ENCODE data around the gene GUCY1A1.

GUCY1A1 gene

GRCh38 chr4:155759372-155760252 is 93.0 kb downstream of the GUCY1A1 start:
- H2BK120ac ChIP-seq (ENCODE audit: low read depth, low read length) = no peak overlapping the region
- H3K4ac ChIP-seq (ENCODE audit: low read depth, low read length) = no peak overlapping the region
- H3K56ac ChIP-seq (ENCODE audit: low read length) = peak overlapping the region; percentile 58
- peak overlapping the region; percentile 53 for H3K4me2 ChIP-seq (ENCODE audit: low read length)
- no peak overlapping the region for H2BK15ac ChIP-seq (replicated peaks; ENCODE audit: low read depth)
- H3K18ac ChIP-seq (ENCODE audit: low read length) = no peak overlapping the region
- no peak overlapping the region for H4K8ac ChIP-seq (ENCODE audit: low read depth, low read length)
- H3K4me1 ChIP-seq (ENCODE audit: control insufficient read depth, low read depth, low read length) = no peaks in the 10 kb centered on the region
- no peaks in the 10 kb centered on the region for H3K79me2 ChIP-seq (ENCODE audit: control insufficient read depth, insufficient read depth, low read length)
- peak overlapping the region; percentile 53 for H3K9ac ChIP-seq (ENCODE audit: low read length)
- H3K27me3 ChIP-seq (ENCODE audit: insufficient read depth, low read length, poor library complexity) = no peaks in the 10 kb centered on the region
- no peaks in the 10 kb centered on the region for H3K79me1 ChIP-seq (ENCODE audit: low read length)
- H3K4me3 ChIP-seq (ENCODE audit: low read length) = peak overlapping the region; percentile 25
- peak; percentile 36 for DNase-seq
- no peak overlapping the region for H2BK5ac ChIP-seq (ENCODE audit: low read length)
- H3K27ac ChIP-seq (ENCODE audit: low read depth, low read length) = no peak overlapping the region
- H4K5ac ChIP-seq (ENCODE audit: low read length) = no peak overlapping the region
- WGBS (ENCODE audit: extremely low coverage, insufficient coverage, low lambda C conversion rate) = no CpG with 5 or more reads among the region's 77 CpGs
- no peak overlapping the region for H2AK5ac ChIP-seq (ENCODE audit: low read length)
- H3K36me3 ChIP-seq (ENCODE audit: control insufficient read depth, insufficient read depth, low read length) = no peaks in the 10 kb centered on the region
- H3K23ac ChIP-seq (ENCODE audit: low read length) = peak overlapping the region; percentile 80

DNA sequence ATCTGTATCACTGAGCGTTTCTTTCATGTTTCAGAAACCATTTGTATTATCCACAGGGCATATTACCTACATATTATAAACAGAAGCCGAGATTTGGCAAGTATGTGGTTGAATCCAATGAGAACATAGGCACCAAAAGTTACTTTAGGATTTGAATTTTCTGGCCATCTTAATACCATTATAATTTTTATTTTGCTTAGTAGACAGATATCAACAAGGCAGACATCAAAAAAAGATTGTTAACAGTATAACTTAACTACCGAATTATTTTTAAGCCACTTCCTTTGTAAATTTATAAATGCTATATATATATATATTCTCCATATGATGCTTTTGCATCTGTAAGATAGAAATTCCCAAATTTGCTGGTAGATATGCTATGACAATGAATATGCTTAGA is 94.4 kb downstream of the GUCY1A1 start:
- Histone ChIP-seq H3K27ac (ENCODE audit: low read depth, low read length) (no peak overlapping the region), H2AK5ac (ENCODE audit: low read length) (no peak overlapping the region), H2BK5ac (ENCODE audit: low read length) (no peak overlapping the region), H3K4ac (ENCODE audit: low read depth, low read length) (no peak overlapping the region), H3K79me2 (ENCODE audit: control insufficient read depth, insufficient read depth, low read length) (no peaks in the 10 kb centered on the region), H3K56ac (ENCODE audit: low read length) (no peak overlapping the region), H3K36me3 (ENCODE audit: control insufficient read depth, insufficient read depth, low read length) (no peaks in the 10 kb centered on the region), H4K8ac (ENCODE audit: low read depth, low read length) (no peak overlapping the region), H3K23ac (ENCODE audit: low read length) (no peak overlapping the region), H3K4me3 (ENCODE audit: low read length) (no peak overlapping the region), H3K79me1 (ENCODE audit: low read length) (no peaks in the 10 kb centered on the region), H2BK120ac (ENCODE audit: low read depth, low read length) (no peak overlapping the region), H3K27me3 (ENCODE audit: insufficient read depth, low read length, poor library complexity) (no peaks in the 10 kb centered on the region), H4K5ac (ENCODE audit: low read length) (no peak overlapping the region), H3K4me2 (ENCODE audit: low read length) (no peak overlapping the region), H2BK15ac (replicated peaks; ENCODE audit: low read depth) (no peak overlapping the region), H3K9ac (ENCODE audit: low read length) (no peak overlapping the region), H3K4me1 (ENCODE audit: control insufficient read depth, low read depth, low read length) (no peaks in the 10 kb centered on the region), H3K18ac (ENCODE audit: low read length) (no peak overlapping the region)
- WGBS (ENCODE audit: extremely low coverage, insufficient coverage, low lambda C conversion rate) = no CpG with 5 or more reads among the region's 3 CpGs
- no peak for DNase-seq

DNA sequence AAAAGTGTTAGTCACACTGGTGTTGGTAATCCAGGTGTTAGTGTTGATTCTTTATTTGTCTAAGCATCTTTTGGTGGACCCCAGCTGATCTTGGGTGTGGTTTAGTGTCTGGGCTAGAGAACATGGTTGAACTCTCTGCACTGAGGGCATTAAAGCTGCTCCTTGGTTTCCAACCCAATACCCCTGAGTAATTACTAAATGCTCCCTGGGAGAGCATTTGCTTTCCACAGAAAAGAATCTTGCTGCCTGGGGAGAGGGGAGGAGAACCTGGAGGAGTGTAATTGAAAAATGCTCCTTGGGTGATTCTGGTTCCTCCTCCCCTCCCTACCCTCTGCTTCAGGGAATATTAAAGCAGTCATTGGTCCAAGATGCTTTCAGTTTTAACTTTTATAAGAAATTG is 95.3 kb downstream of the GUCY1A1 start:
- Histone ChIP-seq H4K8ac (ENCODE audit: low read depth, low read length) (no peak overlapping the region), H4K5ac (ENCODE audit: low read length) (no peak overlapping the region), H3K4ac (ENCODE audit: low read depth, low read length) (no peak overlapping the region), H3K56ac (ENCODE audit: low read length) (no peak overlapping the region), H2AK5ac (ENCODE audit: low read length) (no peak overlapping the region), H3K79me2 (ENCODE audit: control insufficient read depth, insufficient read depth, low read length) (no peaks in the 10 kb centered on the region), H3K4me3 (ENCODE audit: low read length) (no peak overlapping the region), H3K23ac (ENCODE audit: low read length) (no peak overlapping the region), H3K9ac (ENCODE audit: low read length) (no peak overlapping the region), H3K27me3 (ENCODE audit: insufficient read depth, low read length, poor library complexity) (no peaks in the 10 kb centered on the region), H3K18ac (ENCODE audit: low read length) (no peak overlapping the region), H3K27ac (ENCODE audit: low read depth, low read length) (no peak overlapping the region), H2BK120ac (ENCODE audit: low read depth, low read length) (no peak overlapping the region), H2BK15ac (replicated peaks; ENCODE audit: low read depth) (no peak overlapping the region), H3K4me1 (ENCODE audit: control insufficient read depth, low read depth, low read length) (no peaks in the 10 kb centered on the region), H2BK5ac (ENCODE audit: low read length) (no peak overlapping the region), H3K36me3 (ENCODE audit: control insufficient read depth, insufficient read depth, low read length) (no peaks in the 10 kb centered on the region), H3K4me2 (ENCODE audit: low read length) (no peak overlapping the region), H3K79me1 (ENCODE audit: low read length) (no peaks in the 10 kb centered on the region)
- peak; percentile 43 for DNase-seq

- no peaks in the 10 kb centered on the region for H3K79me1 ChIP-seq (ENCODE audit: low read length)
- no peak overlapping the region for H3K4me2 ChIP-seq (ENCODE audit: low read length)
- H2AK5ac ChIP-seq (ENCODE audit: low read length) = no peak overlapping the region
- H3K4me1 ChIP-seq (ENCODE audit: control insufficient read depth, low read depth, low read length) = no peaks in the 10 kb centered on the region
- no peak overlapping the region for H2BK15ac ChIP-seq (replicated peaks; ENCODE audit: low read depth)
- H3K4ac ChIP-seq (ENCODE audit: low read depth, low read length) = no peak overlapping the region
- H4K5ac ChIP-seq (ENCODE audit: low read length) = no peak overlapping the region
- no peak overlapping the region for H3K23ac ChIP-seq (ENCODE audit: low read length)
- H2BK120ac ChIP-seq (ENCODE audit: low read depth, low read length) = no peak overlapping the region
- no peak overlapping the region for H3K4me3 ChIP-seq (ENCODE audit: low read length)
- H4K8ac ChIP-seq (ENCODE audit: low read depth, low read length) = no peak overlapping the region
- H3K79me2 ChIP-seq (ENCODE audit: control insufficient read depth, insufficient read depth, low read length) = no peaks in the 10 kb centered on the region
- no peak for DNase-seq
- H2BK5ac ChIP-seq (ENCODE audit: low read length) = no peak overlapping the region
- no peaks in the 10 kb centered on the region for H3K36me3 ChIP-seq (ENCODE audit: control insufficient read depth, insufficient read depth, low read length)
- H3K18ac ChIP-seq (ENCODE audit: low read length) = no peak overlapping the region
- no peaks in the 10 kb centered on the region for H3K27me3 ChIP-seq (ENCODE audit: insufficient read depth, low read length, poor library complexity)
- H3K27ac ChIP-seq (ENCODE audit: low read depth, low read length) = no peak overlapping the region
- no peak overlapping the region for H3K9ac ChIP-seq (ENCODE audit: low read length)
- no peak overlapping the region for H3K56ac ChIP-seq (ENCODE audit: low read length)
Observed at GRCh38 chr4:155762334-155762733, 95.7 kb downstream of the GUCY1A1 start.

DNA sequence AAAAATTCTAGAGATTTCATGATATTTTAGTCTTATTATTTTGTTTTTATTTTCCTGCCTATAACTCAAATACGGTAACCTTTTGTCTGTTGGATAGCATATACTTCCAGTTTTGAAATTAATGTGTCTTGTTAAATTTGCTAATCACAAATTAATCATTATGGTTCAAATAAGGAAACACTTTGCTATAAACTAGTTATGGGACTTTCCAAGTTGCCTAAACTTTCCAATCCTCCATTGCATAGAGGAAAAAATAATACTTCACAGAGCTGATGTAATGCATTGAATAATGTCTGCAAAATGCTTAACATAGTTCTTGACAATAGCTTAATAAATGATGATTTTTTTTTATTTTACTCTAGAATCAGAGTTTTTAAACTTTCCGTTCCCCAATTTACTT is 96.9 kb downstream of the GUCY1A1 start:
- H2BK15ac ChIP-seq (replicated peaks; ENCODE audit: low read depth) = no peak overlapping the region
- no peak overlapping the region for H2AK5ac ChIP-seq (ENCODE audit: low read length)
- no peak overlapping the region for H3K56ac ChIP-seq (ENCODE audit: low read length)
- H3K18ac ChIP-seq (ENCODE audit: low read length) = no peak overlapping the region
- no peak overlapping the region for H3K4me2 ChIP-seq (ENCODE audit: low read length)
- WGBS (ENCODE audit: extremely low coverage, insufficient coverage, low lambda C conversion rate) = no CpG with 5 or more reads among the region's 2 CpGs
- H3K79me1 ChIP-seq (ENCODE audit: low read length) = no peaks in the 10 kb centered on the region
- no peak overlapping the region for H4K8ac ChIP-seq (ENCODE audit: low read depth, low read length)
- H2BK120ac ChIP-seq (ENCODE audit: low read depth, low read length) = no peak overlapping the region
- H3K79me2 ChIP-seq (ENCODE audit: control insufficient read depth, insufficient read depth, low read length) = no peaks in the 10 kb centered on the region
- DNase-seq = no peak
- H3K36me3 ChIP-seq (ENCODE audit: control insufficient read depth, insufficient read depth, low read length) = no peaks in the 10 kb centered on the region
- no peak overlapping the region for H3K27ac ChIP-seq (ENCODE audit: low read depth, low read length)
- no peak overlapping the region for H3K4me3 ChIP-seq (ENCODE audit: low read length)
- no peak overlapping the region for H2BK5ac ChIP-seq (ENCODE audit: low read length)
- no peaks in the 10 kb centered on the region for H3K4me1 ChIP-seq (ENCODE audit: control insufficient read depth, low read depth, low read length)
- H4K5ac ChIP-seq (ENCODE audit: low read length) = no peak overlapping the region
- H3K9ac ChIP-seq (ENCODE audit: low read length) = no peak overlapping the region
- no peak overlapping the region for H3K23ac ChIP-seq (ENCODE audit: low read length)
- no peak overlapping the region for H3K4ac ChIP-seq (ENCODE audit: low read depth, low read length)
- H3K27me3 ChIP-seq (ENCODE audit: insufficient read depth, low read length, poor library complexity) = no peaks in the 10 kb centered on the region

- DNase-seq = no peak
Observed at GRCh38 chr4:155765149-155765548, 98.5 kb downstream of the GUCY1A1 start.

More at GRCh38 chr4:155765149-155765548, 98.5 kb downstream of the GUCY1A1 start:
- no peak overlapping the region for H3K4me2 ChIP-seq (ENCODE audit: low read length)
- WGBS (ENCODE audit: extremely low coverage, insufficient coverage, low lambda C conversion rate) = no CpG with 5 or more reads among the region's 3 CpGs
- no peak overlapping the region for H3K4ac ChIP-seq (ENCODE audit: low read depth, low read length)
- no peak overlapping the region for H3K4me3 ChIP-seq (ENCODE audit: low read length)
- no peak overlapping the region for H2BK15ac ChIP-seq (replicated peaks; ENCODE audit: low read depth)
- no peaks in the 10 kb centered on the region for H3K4me1 ChIP-seq (ENCODE audit: control insufficient read depth, low read depth, low read length)
- H3K23ac ChIP-seq (ENCODE audit: low read length) = no peak overlapping the region
- no peak overlapping the region for H4K8ac ChIP-seq (ENCODE audit: low read depth, low read length)
- H2BK120ac ChIP-seq (ENCODE audit: low read depth, low read length) = no peak overlapping the region
- H3K27me3 ChIP-seq (ENCODE audit: insufficient read depth, low read length, poor library complexity) = no peaks in the 10 kb centered on the region
- H3K9ac ChIP-seq (ENCODE audit: low read length) = no peak overlapping the region
- no peak overlapping the region for H3K27ac ChIP-seq (ENCODE audit: low read depth, low read length)
- no peak overlapping the region for H3K18ac ChIP-seq (ENCODE audit: low read length)
- H3K79me1 ChIP-seq (ENCODE audit: low read length) = no peaks in the 10 kb centered on the region
- no peaks in the 10 kb centered on the region for H3K79me2 ChIP-seq (ENCODE audit: control insufficient read depth, insufficient read depth, low read length)
- no peak overlapping the region for H4K5ac ChIP-seq (ENCODE audit: low read length)
- H3K36me3 ChIP-seq (ENCODE audit: control insufficient read depth, insufficient read depth, low read length) = no peaks in the 10 kb centered on the region
- H2BK5ac ChIP-seq (ENCODE audit: low read length) = no peak overlapping the region
- H2AK5ac ChIP-seq (ENCODE audit: low read length) = no peak overlapping the region
- H3K56ac ChIP-seq (ENCODE audit: low read length) = no peak overlapping the region
